Right lobe of liver (tissue), 6 donors: Measurements from ENCODE around the gene UBTD2. TPM values are rescaled to one million over a fixed set of nuclear protein-coding genes. Genes with fewer than 3 reads are reported as not detected.
"Not testable (repeated sequence)": the region's sequence is repeated elsewhere in the genome, so short reads cannot be mapped to it uniquely, and the experiment has no call there.

Source experiments
- ATAC-seq, 4 donors: fragments of 200-7000 bp; cut with Tn5 transposase; one replicate each; pipeline ENCODE4 v1.9.1; 2020; ENCODE audit warnings: mild to moderate bottlenecking in 4 of 4, moderate library complexity in 4 of 4
- DNase-seq, 3 donors: peaks; one replicate each; pipeline ENCODE4 v3.0.0-alpha.2; 2020
- H3K27ac ChIP-seq, 3 donors: fragments of 200-600 bp; one replicate each; pipeline ENCODE4 v1.8.0; 2022
- H3K27me3 ChIP-seq, 2 donors: fragments of 200-600 bp; one replicate each; pipeline ENCODE4 v1.8.0; 2022
- H3K36me3 ChIP-seq, 4 donors: fragments of 200-600 bp; sonication (generic) in 1 of 4; one replicate each; pipeline versions ENCODE4 v1.5.1 to v1.8.0; 2017 to 2022; ENCODE audit warnings: control low read depth in 1 of 4
- H3K4me1 ChIP-seq, 4 donors: fragments of 200-600 bp; sonication (generic) in 1 of 4; one replicate each; pipeline versions ENCODE4 v1.5.1 to v1.8.0; 2017 to 2022; ENCODE audit warnings: control low read depth in 1 of 4
- H3K4me3 ChIP-seq, 3 donors: fragments of 200-600 bp; one replicate each; pipeline ENCODE4 v1.8.0; 2022
- H3K9me3 ChIP-seq, 4 donors: fragments of 200-600 bp; sonication (generic) in 1 of 4; one replicate each; pipeline versions ENCODE4 v1.5.1 to v1.8.0; 2017 to 2022; ENCODE audit warnings: control low read depth in 1 of 4
- POLR2A ChIP-seq: fragments of 450-650 bp; IDR thresholded peaks from one replicate; pipeline ENCODE4 v1.6.1; 2017; ENCODE audit warnings: antibody characterized with exemption, mild to moderate bottlenecking
- WGBS: methylation state at CpG from one replicate; pipeline ENCODE4 v1.1.6; 2018; ENCODE audit warnings: low coverage, low lambda C conversion rate; ENCODE audit not compliant: insufficient coverage; ENCODE audit errors: missing lambda C conversion rate; 5-methylcytosine and 5-hydroxymethylcytosine counted together
- intact Hi-C, 2 donors: fragments of 100-400 bp; cut with DNase I; formaldehyde crosslinking; loops; one replicate each; pipeline versions ENCODE4 v1.11.2 to v1.14.1; 2022
- total RNA-seq, 6 experiments: library from RNA; depleted of rRNA in 2 of 6; stranded (reverse); fragments of >200 nt in 2 of 6; fragmentation: NEBNext Ultra II Directional in 3 of 6; extraction: Animal tissue kit (Norgen Biotek cat#: 25700) in 3 of 6; gene quantifications; one replicate each; pipeline versions ENCODE4 v1.1.0 to v1.2.4, GENCODE V29; 2016 to 2023
- TF ChIP-seq, protein P1 (sequence below), 4 donors: fragments of 200-600 bp in 3 of 4; fragments of 450-650 bp in 1 of 4; IDR thresholded peaks; one replicate each; pipeline versions ENCODE4 v1.5.1 to v1.8.0; 2016 to 2022; ENCODE audit warnings: antibody characterized with exemption in 4 of 4, mild to moderate bottlenecking in 2 of 4
- donor health status: DM: no; HTN: yes; CAD: no.
- donor health status: DM: no; HTN: no; CAD: no.
- donor health status: DM: no; HTN: no; CAD: no.
- donor health status: DM: no; HTN: yes; CAD: no.
- donor health status: DM: no; HTN: yes; CAD: no.

UBTD2 gene
- total RNA-seq, 6 experiments from 2014 or later, result 6.7 to 11.7 (median 9.2) TPM

DNA sequence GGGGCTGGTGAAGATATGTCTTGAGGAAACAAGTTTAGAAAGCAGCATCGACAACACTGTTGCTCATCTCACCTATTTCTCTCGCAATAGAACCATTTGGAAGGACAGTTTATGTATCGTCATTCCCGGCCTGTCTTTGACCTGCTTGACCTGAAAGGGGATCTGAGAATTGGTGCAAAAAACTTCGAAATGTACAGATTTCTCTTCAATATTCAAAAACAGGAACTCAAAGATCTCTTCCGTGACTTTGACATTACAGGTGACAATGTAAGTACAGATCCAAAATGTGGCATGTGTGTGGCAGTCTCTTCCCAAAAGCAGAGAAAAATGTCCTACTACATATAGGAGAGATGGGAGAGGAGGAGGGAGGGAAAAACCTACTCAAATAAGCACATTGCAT, 83.1 kb downstream of the UBTD2 start:
- Histone ChIP-seq H3K27me3 (no peaks in the 10 kb centered on the region), H3K4me1 (no peaks in the 10 kb centered on the region), H3K27ac (no peak overlapping the region), H3K9me3 (no peaks in the 10 kb centered on the region), H3K36me3 (no peaks in the 10 kb centered on the region), H3K4me3 (no peak overlapping the region)
- no peak for ATAC-seq
- intact Hi-C loops, result no loop called here
- 73% methylated on average over 6 of the region's 6 CpGs for WGBS
- TF ChIP-seq, protein P1, sequence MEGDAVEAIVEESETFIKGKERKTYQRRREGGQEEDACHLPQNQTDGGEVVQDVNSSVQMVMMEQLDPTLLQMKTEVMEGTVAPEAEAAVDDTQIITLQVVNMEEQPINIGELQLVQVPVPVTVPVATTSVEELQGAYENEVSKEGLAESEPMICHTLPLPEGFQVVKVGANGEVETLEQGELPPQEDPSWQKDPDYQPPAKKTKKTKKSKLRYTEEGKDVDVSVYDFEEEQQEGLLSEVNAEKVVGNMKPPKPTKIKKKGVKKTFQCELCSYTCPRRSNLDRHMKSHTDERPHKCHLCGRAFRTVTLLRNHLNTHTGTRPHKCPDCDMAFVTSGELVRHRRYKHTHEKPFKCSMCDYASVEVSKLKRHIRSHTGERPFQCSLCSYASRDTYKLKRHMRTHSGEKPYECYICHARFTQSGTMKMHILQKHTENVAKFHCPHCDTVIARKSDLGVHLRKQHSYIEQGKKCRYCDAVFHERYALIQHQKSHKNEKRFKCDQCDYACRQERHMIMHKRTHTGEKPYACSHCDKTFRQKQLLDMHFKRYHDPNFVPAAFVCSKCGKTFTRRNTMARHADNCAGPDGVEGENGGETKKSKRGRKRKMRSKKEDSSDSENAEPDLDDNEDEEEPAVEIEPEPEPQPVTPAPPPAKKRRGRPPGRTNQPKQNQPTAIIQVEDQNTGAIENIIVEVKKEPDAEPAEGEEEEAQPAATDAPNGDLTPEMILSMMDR (IDR thresholded peaks at IDR 0.05), result no peak
- TF ChIP-seq POLR2A, result no peak
- no peak for DNase-seq

DNA sequence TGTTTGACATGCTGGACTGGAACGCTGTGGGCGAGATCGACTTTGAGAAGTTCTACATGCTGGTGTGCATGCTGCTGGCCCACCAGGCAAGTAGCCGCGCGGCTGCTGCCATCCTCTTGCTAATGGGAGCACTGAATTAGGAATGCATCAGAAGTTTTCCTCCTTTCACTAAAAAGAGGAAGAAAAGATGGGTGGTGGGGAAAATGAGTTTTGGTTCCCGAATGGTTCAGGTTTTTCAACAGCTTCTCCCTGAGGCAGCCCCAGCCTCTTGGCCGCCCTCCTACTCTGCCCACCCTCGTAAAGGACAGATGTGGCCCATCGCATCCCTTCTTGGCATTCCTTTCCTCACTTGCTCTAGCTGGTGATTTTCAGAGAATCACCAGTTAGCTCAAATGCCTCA, 84.1 kb downstream of the UBTD2 start:
- H3K4me3 ChIP-seq, result no peak overlapping the region
- DNase-seq (no peak), ATAC-seq (no peak)
- H3K27me3 ChIP-seq, result no peaks in the 10 kb centered on the region
- H3K9me3 ChIP-seq, result no peaks in the 10 kb centered on the region
- TF ChIP-seq, protein P1 (IDR thresholded peaks at IDR 0.05), result no peak
- TF ChIP-seq POLR2A, result no peak
- 63% methylated on average over 9 of the region's 10 CpGs for WGBS
- intact Hi-C loops, result no loop called here
- H3K4me1 ChIP-seq, result no peaks in the 10 kb centered on the region
- no peak overlapping the region for H3K27ac ChIP-seq
- no peaks in the 10 kb centered on the region for H3K36me3 ChIP-seq

DNA sequence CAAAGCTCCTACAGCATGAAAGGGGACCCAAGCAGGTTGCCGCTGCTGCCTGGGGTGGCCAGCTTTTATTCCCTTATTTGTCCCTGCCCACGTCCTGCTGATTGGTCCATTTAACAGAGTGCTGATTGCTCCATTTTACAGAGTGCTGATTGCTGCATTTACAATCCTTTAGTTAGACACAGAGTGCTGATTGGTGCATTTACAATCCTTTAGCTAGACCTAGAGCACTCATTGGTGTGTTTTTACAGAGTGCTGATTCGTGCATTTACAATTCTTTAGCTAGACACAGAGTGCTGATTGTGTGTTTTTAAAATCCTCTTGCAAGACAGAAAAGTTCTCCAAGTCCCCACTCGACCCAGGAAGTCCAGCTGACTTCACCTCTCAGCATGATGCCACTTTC, 85.8 kb downstream of the UBTD2 start:
- H3K27me3 ChIP-seq, intact Hi-C loops, H3K4me3 ChIP-seq, H3K36me3 ChIP-seq, H3K27ac ChIP-seq, DNase-seq, H3K4me1 ChIP-seq, H3K9me3 ChIP-seq, ATAC-seq: not testable (repeated sequence)
- WGBS, result 80% methylated on average over 4 of the region's 4 CpGs

DNA sequence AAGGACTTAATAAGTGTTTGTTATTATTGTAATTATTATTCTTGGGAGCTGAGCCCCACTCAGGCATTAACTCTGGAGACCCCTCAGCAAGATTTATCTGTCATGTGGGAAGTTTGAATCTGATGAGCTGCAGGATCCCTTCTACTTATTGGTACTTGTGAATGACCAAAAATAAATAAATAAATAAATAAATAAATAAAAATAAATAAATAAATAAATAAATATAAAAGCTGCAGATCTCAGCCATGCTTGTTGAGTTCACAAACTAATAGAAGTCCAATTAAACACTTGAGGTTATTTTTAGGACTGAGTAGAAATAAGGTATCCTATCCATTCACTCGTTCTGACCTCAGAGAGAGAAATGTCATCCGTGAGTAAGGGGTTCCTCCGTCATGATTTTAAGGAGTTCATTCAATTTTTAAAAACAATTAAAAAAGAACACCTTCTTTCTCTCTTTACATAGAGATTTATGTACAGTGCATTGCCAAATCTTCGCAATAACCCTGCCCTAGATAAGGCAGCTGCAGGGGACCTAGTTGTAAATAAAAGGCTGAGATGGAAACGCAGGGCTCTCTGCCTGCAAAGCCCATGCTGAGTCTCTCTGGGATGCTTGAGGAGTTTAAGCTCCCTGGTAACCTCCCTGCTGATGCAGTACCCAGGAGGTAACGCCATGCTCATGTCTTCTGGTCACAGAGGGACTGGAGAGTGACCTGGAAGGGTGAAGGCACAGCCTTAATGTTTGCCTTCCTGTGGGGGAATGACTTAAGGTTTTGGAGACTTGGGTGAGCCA, 88.4 kb downstream of the UBTD2 start:
- no peaks in the 10 kb centered on the region for H3K4me1 ChIP-seq
- WGBS, result 60% methylated on average over 6 of the region's 6 CpGs
- no peak for DNase-seq
- no peak overlapping the region for H3K27ac ChIP-seq
- intact Hi-C loops, result no loop called here
- TF ChIP-seq, protein P1 (IDR thresholded peaks at IDR 0.05), result no peak
- no peak for TF ChIP-seq POLR2A
- no peaks in the 10 kb centered on the region for H3K36me3 ChIP-seq
- H3K9me3 ChIP-seq, result no peaks in the 10 kb centered on the region
- no peak overlapping the region for H3K4me3 ChIP-seq
- no peak for ATAC-seq
- H3K27me3 ChIP-seq, result no peaks in the 10 kb centered on the region

DNA sequence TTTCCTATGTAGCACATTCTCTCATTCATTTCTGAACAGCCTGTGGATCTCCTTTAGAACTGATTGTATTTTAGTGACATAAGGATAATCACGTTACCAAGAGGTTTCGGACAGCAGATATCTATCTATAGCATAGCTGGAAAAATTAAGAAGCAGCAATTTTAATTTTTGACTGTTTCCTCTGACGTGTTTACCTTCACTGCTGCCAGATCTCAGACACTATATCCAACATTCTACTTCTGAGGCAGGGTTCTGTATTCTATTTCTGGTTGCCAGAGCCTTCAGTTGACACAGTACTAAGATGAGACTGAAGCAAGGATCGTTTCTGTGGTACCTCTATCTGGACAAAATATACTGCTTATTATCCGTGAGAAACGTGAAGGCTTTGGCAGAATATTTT, 89.7 kb downstream of the UBTD2 start, which contains the start of gene EFCAB9:
TSS of gene EFCAB9 (plus strand) at position 301 of the 400 bp plus-strand sequence. CDS start at position 302, 1 bp downstream.
- H3K4me3 ChIP-seq, result no peak within 1 kb of the TSS
- H3K27ac ChIP-seq, result no peak within 1 kb of the TSS
- no peaks in the 10 kb centered on the region for H3K4me1 ChIP-seq
- ATAC-seq, result no peak
- WGBS, result 64% methylated on average over 6 of the region's 6 CpGs
- H3K27me3 ChIP-seq, result no peaks in the 10 kb centered on the region
- no peak for TF ChIP-seq POLR2A
- TF ChIP-seq, protein P1 (IDR thresholded peaks at IDR 0.05), result no peak
- no peak for DNase-seq
- intact Hi-C loops, result no loop called here
- no peaks in the 10 kb centered on the region for H3K9me3 ChIP-seq
- H3K36me3 ChIP-seq, result no peaks in the 10 kb centered on the region
